Measurements from ENCODE around the gene NKTR.

The NKTR gene

DNA sequence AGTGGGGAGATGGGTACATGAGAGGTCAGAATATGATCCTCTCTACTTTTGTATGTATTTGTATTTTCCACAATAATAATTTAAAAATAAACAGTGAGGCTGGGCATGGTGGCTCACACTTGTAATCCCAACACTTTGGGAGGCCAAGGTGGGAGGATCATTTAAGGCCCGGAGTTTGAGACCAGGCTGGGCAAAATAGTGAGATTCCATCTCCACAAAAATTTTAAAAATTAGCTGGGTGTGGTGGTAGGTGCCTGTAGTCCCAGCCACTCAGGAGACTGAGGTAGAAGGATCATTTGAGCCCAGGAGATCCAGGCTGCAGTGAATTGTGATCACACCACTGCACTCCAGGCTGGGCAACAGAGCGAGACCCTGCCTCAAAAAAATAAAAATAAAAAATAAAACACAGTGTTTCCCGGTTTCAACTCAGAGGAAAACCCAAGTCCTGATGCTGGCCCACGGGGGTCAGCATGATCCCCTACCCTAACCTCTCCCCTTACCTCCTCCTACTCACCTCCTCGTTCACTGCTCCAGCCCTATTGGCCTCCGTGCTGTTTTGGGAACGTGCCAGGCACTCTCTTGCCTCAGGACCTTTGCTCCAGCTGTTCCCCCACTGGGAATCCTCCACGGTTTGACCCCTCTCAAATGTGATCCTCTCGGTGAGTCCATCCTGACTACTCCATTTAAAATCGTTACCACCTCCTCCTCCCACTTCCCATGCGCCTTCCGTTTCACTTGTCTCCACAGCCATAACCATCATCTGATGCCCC, 82.0 kb downstream of the NKTR start:
- DNase-seq (ENCODE audit: low spot score), result no peak

DNA sequence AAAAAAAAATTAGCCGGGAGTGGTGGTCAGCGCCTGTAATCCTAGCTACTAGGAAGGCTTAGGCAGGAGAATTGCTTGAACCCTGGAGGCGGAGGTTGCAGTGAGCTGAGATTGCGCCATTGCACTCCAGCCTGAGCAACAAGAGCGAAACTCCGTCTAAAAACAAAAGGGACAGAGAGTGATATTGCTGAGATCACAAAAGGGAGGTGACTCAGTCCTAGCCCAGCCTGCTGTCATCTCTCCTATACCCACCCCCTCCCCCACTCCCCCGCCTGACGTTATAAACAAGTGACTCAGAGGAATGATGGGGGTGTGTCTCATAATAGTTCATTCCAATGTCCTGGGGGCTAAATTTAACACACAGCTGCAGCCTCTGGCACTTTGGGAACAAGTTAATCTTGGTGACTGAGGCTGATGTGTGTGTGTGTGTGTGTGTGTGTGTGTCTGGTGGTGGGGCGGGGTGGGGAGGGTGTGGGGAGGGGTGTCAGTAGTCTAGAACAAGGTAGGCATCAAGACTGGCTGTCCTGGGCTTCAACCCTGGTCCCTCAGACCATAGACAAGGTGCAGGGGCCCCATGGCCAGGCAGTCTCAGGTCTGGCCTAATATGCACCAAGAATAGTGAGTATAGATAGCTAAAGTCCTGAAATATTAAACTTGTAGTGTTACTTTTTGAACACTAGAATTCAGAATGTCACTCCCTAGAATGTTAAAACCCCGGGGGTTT, 83.6 kb downstream of the NKTR start:
- DNase-seq (ENCODE audit: low spot score), result peak; percentile 97

DNA sequence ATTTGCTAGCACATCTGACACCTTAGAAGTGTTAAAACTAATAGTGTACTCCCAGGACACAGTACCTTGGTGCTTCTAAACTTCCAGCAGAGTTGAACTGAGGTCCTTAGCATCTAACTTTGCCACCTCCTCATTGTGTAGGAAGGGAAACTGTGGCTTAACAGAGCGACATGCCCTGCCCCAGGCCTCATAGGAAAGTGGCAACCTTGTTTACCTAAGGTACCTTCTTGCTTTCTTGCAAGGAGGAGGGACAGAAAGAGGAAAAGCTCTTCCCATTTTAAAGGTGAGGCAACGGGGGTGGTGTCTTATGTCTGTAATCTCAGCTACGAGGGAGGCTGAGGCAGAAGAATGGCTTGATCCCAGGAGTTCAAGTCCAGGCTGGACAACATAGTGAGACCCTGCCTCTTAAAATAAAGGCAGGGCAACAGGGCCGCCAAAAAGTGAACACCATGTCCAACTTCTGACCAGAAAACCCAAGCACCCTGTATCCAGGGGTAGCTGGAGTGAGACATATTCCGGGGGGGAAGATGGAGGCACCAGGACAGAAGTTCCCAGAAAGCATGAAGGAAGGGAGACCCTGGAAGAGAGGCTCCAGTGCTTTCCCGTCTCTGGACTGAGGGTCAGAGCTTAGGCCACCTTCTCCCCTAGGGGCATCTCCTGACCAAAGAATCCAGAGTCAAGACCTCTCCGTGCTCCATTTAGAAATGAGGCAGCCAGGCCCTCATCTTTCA, 84.3 kb downstream of the NKTR start:
- DNase-seq (ENCODE audit: low spot score), result no peak

DNA sequence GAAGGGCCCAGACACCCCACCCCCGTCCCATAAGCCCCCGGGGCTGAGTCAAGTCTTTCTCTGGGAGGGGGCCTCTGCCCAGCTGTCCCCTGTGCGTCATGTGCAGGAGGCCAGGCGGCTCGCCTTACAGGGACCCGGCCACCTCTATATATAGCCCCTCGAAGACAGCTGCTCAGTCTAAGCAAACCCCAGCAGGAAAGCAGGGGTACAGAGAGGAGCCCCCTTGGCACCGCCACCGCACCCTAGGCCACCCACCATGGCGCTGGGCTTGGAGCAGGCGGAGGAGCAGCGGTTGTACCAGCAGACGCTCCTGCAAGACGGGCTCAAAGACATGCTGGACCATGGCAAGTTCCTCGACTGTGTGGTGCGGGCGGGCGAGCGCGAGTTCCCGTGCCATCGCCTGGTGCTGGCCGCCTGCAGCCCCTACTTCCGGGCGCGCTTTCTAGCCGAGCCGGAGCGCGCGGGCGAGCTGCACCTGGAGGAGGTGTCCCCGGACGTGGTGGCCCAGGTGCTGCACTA, 84.9 kb downstream of the NKTR start, which contains the start of gene KLHL40:
Gene KLHL40, plus strand, starts transcription at position 175 of the 519 bp plus-strand sequence. Its CDS starts 82 bp downstream, at position 257.
- no peak for DNase-seq (ENCODE audit: low spot score)

DNA sequence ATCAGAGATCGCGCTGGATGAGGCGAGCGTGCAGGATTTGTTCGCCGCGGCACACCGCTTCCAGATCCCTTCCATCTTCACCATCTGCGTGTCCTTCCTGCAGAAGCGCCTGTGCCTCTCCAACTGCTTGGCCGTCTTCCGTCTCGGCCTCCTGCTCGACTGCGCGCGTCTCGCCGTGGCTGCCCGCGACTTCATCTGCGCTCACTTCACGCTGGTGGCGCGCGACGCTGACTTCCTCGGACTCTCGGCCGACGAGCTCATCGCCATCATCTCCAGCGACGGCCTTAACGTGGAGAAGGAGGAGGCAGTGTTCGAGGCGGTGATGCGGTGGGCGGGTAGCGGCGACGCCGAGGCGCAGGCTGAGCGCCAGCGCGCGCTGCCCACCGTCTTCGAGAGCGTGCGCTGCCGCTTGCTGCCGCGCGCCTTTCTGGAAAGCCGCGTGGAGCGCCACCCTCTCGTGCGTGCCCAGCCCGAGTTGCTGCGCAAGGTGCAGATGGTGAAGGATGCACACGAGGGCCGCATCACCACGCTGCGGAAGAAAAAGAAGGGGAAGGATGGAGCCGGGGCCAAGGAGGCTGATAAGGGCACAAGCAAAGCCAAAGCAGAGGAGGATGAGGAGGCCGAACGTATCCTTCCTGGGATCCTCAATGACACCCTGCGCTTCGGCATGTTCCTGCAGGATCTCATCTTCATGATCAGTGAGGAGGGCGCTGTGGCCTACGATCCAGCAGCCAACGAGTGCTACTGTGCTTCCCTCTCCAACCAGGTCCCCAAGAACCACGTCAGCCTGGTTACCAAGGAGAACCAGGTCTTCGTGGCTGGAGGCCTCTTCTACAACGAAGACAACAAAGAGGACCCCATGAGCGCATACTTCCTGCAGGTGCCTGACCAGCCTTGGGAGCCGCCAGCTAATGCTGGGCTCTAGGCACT, 85.7 kb downstream of the NKTR start:
- no peak for DNase-seq (ENCODE audit: low spot score)

DNA sequence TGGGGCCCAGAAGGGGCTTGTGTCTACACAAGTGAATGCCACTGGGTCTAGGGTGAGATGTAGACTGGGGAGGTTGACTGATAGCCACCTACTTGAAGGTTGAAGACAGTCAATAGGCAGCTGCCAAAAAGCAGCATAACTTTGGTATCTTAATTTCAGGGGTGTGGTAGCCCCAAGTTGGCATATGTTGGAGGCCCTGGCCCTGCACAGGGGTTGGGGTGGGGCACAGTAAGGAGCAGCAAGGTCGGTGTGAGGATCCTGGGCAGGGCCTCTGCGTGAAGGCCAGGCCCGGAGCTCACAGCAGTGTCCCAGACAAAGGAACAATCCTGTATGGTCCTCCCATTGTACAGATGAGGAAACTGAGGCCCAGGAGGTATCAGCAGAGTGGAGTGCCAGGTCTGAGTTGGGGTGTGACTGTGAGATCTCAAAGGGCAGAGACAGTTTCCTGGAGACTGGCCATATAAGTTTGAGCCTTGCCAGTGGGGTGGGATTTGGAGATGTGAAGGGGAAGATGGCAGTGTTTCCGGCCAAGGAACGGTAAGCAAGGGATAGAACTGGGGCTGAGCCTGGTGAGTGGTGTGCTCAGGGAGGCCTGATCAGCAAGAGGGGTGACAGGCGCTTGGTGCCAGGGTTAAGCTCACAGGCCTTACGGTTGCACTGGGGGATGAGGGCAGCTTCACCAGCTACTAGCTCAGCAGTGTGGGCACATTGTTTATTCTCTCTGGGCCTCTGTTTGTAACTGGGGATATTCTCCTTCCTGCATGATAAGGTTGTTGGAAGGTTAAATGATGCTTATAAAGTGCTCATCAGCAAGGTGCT, 86.6 kb downstream of the NKTR start:
- DNase-seq (ENCODE audit: low spot score), result no peak

DNA sequence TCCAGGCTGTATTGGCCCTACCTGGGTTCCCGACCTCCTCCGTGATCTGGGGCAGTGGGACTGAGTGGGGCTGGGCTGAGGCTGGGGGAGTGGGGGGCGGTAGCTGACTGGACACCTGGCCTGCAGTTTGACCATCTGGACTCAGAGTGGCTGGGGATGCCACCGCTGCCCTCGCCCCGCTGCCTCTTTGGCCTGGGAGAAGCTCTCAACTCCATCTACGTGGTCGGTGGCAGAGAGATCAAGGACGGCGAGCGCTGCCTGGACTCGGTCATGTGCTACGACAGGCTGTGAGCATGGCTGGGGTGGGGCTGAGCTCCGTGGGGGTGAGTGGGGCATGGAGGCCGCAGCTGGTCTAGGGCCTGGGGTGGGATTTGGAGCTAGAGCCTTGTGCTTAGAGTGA, 87.5 kb downstream of the NKTR start:
- no peak for DNase-seq (ENCODE audit: low spot score)

DNA sequence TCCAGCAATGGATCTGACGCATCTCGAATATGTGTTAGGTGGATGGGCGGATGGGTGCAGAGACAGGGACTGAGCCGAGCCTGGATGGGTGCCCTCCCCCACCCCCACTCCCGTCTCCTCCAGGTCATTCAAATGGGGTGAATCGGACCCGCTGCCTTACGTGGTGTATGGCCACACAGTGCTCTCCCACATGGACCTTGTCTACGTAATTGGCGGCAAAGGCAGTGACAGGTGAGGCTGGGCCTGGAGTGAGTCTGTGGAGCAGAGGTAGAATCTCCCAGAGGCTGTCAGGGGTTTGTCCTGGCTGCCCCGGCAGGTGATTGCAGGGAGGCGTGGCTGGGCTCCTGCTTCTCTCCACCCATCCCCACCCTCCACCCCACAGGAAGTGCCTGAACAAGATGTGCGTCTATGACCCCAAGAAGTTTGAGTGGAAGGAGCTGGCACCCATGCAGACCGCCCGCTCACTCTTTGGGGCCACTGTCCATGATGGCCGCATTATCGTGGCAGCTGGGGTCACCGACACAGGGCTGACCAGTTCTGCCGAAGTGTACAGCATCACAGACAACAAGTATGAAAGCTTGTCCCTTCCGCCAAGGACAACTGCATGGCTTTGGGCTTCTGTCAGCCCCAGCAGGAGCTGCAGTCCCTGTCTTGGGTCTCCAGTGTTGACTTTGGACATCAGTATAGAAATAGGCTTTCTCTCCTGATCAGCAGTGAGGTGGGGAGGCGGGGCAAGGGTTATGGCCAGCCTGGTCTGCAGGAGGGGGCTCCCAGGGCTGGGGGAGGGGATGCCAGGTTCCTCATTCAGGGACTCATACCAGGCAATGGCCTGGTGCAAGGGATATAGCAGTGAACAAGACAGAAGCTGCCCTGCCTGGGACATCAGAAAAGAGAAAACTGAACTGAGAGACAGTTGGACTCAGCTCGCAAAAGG, 88.3 kb downstream of the NKTR start:
- DNase-seq (ENCODE audit: low spot score), result no peak

DNA sequence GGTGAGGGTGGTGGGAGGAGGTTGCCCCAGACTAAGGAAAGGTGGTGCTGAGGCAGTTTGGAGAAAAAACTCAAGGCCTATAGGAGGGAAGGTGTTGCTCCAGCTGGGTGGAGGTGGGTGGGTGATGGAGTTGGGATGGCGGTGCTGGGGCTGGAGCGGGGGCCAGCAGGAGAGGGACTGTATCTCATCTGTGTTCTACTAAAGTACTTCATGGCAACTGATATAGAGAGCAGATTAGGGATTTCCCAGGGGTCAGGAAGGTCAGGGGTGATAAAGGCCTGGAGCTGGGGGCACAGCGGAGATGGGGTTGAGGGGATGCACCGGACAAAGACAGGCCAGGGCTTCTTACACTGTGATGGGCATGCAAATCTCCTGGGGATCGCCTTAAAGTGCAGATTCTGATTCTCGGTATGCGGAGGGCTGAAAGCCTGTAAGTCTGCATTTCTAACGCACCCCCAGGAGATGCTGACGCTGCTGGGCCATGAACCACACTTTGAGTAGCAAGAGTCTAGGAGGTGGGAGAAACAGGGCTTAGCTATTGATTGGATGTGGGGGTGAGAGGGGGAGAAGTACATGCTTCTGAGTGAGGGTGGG, 89.0 kb downstream of the NKTR start:
- DNase-seq (ENCODE audit: low spot score), result no peak

DNA sequence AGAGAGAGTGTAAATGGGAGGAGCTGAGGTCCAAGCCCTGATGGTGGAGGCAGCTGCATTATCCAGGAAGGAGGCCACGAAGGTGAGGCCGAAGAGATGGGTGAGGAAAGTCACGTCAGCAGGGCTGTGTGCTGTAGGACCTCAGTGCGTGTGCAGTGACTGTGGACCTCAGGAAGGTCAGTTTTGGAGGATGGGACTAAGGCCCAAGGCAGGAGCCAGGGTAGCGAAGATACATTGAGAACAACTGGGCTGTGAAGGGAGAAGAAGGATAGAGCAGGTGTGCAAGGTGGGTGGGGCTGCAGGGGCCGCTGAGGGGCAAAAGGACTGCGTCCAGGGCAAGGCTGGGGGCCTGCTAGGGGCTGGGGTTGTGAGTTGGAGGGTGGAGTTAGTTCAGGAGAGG, 89.7 kb downstream of the NKTR start:
- no peak for DNase-seq (ENCODE audit: low spot score)

DNA sequence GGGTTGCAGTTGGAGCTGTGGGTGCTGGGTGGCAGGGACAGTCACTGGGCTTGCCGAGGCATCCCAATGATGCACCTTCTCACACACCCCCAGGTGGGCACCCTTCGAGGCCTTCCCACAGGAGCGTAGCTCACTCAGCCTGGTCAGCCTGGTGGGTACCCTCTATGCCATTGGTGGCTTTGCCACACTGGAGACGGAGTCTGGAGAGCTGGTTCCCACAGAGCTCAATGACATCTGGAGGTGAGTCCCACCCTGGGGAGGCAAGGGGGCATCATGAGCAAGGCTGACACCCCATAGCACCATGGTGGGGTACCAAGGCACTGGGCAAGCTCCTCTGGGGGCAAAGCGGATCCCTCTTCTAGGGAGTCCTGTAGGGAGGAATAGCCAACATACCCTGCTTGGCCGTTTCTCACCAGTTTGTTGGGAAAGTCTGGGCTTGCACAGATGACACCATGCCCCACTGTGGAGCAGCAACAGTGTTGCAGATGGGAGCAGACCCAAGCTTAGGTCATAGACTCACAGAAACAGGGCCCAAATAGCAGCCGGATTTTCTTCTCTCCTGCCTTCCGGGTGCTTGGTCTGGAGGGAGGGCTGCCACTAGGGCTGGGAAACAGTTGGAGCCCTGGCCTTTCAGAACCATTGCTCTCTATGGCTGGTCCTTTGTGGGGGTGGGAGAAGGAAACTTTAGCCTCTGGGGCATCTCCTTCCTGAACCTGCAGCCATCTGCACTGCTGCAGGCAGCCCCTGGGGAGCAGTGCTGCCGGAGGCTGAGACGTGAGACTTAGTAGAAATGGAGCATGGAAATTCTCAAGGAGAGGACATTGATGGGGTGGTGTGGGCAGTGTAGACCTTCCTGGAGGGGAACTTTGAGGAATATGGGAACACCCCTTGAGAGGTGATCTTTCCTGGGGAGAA, 90.5 kb downstream of the NKTR start:
- DNase-seq (ENCODE audit: low spot score), result no peak

DNA sequence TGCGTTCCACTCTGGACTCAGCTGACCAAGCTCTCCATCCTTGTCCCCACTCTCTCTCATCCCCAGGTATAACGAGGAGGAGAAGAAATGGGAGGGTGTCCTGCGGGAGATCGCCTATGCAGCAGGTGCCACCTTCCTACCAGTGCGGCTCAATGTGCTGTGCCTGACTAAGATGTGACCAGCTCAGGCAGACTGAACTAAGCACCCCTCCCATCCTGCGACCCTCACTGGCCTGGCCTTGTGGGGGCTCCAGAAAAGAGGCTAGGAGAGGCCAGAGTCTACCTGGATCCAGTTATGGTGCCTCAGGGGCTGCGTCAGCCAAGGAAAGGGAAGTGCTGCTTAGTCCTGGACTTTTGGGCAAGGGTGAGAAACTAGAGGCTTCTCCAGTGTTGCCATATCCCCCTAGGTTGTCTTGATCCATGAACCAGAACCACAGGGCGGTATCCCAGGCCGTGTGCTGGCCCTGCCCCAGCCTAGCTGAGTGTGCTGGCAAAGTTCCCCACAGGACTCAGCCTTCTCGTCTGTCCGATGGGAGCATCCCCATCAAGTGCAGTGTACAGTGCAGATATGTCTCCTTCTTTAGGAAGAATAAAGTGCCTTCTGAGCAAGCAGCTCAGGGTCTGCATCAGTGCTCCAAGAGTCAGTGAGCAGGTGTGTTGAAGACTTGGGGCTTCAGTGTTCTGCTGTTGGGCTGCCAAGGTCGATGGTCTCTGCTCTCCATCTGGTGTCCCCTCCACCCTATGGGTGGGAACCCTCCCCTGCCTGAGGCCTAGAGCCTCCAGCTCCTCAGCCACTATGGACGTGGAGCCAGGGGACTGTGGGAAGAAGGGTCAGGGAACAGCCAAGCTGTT, 91.6 kb downstream of the NKTR start:
- no peak for DNase-seq (ENCODE audit: low spot score)

DNA sequence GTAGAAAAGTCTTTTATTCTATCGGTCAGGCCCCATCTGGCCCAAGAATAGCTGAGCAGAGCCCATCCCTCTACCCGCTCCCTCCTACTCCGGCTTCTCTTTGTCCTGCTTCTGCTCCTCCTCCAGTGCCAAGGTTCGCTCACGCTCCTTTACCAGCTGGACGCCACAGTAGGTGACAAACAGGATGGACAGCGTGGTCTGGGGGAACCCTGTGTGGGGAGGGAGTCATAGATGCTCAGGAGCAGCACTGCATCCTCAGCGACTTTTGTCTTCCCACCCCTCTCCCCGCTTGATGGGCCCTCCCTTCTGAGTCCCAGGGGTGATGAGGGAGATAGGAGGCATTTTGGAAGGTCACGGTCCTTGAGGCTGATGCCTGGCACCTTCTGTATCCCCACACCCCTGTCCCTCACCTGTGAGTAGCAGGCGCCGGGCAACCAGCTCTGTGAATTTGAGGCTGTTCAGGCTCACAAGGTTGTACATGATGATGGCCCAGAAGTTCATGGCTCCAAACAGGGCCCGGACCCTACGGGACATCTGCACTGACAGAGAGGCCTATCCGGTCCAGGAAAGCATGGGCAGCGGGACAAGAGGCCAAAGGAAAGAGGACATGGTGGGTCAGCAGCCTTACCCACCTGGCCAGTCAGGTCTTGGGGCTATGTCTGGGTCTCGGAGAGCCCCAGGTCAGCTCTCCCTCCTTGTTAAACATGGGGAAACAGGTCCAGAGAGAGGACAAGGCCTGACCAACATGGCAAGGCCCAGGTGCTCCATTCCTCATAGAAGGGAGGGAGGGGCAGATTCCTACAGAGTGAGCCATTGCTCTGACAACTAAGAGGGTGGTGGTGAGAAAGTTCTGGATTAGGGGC, 92.4 kb downstream of the NKTR start:
- DNase-seq (ENCODE audit: low spot score), result no peak

DNA sequence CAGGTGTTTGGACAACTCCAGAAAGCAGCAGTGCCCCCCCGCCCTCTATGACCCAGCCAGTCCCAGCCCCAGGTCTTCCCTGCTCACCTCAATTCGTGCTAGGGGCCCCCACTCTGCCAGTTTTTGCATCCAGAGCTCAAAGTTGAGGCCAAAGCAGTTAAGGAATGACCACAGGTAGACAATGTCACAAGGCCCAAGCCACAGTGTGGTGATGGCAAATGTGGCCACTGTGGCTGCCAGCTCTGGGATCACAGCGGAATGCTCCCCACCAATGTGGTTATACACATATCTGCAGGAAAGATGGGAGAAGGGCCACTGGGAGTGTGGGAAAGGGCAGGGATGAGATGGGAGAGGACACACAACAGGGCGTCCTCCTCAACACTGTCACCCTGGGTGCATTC, 93.0 kb downstream of the NKTR start:
- no peak for DNase-seq (ENCODE audit: low spot score)

DNA sequence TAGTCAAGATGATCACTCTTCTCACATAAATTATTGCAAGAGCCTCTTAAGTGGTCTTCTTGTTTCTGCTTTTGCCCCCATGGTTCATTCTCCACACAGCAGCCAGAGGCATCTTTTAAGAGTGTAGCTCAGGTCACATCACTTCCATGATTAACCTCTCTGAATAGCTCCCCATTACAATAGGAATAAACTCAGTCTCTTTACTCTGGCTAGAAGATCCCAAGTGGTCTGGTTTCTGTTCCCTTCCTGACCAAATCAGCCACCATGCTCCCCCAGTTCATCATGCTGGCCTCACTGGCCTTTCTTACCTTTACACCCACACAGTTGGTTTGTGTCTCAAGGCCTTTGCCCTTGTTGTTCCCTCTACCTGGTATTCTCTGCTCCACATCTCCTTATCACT, 93.9 kb downstream of the NKTR start:
- no peak for DNase-seq (ENCODE audit: low spot score)
